Stimulated activated naive CD8-positive, alpha-beta T cell treated with anti-CD3 and anti-CD28 coated beads, Interleukin-15, Interleukin-2, amounts not matched to agents 100 U/mL and 50 U/mL, for 24 hours (primary cell): ENCODE data around the gene COQ2.

Experiments
- ATAC-seq: fragments of 150-1000 bp; cut with Tn5 transposase; one replicate; pipeline ENCODE4 v1.10.0; 2021
- DNase-seq: peaks from one replicate; pipeline ENCODE4 v3.0.0; 2021

Gene COQ2

DNA sequence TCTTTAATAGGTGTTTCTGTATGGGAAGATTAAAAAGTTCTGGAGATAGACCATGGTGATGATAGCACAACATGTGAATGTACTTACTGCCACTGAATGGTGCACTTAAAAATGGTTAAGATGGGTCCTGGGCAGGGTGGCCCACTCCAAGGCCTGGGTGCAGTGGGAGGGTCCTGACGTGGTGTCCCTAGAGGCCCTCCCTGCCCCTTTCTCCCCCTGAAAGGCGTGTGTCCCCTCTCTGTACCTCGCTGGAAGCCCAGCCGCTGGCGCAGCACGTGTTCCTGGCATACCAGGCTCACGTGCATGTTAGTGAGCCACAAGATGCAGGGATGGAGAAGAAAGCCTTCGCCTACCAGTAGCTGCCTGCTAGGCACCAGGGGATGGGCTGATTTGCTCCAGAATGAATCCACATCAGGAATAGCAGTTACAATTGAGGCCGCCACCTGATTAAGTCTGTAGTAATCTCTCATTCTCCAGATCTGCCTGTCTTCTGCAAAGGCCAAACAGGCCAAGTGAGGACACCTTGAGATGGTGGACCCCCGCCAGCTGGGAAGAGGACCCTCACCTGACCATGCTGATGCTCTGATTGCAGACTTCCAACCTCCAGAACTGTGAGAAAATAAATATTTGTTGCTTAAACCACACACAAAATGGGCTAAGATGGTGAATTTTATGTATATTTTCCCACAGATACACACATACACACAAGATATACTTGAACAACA, 67.5 kb downstream of the COQ2 start:
- no peak for ATAC-seq
- peak; percentile 14 for DNase-seq

DNA sequence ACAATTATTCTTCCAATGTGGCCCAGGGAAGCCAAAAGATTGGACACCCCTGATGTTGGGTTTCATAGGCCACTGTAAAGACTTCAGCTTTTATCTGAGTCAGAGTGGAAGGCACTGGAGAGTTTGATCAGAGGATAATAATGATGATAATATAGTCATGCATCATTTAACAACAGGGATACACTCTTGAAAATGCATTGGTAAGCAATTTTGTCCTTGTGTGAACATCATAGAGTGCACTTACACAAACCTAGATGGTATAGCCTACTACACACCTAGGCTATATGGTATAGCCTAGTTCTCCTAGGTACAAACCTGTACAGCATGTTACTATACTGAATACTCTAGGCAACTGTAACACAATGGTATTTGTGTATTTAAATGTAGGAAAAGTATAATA, 70.5 kb downstream of the COQ2 start:
- no peak for ATAC-seq
- no peak for DNase-seq
